GM23338 (cell line): Measurements from ENCODE around the gene NOL9. TPM values are rescaled to one million over a fixed set of nuclear protein-coding genes. Genes with fewer than 3 reads are reported as not detected.

Experiments
- ATAC-seq: fragments of 200-7000 bp; cut with Tn5 transposase; 3 replicates; pipeline ENCODE4 v1.9.1; 2020
- DNase-seq: peaks from one replicate; pipeline ENCODE4 v3.0.0-alpha.2; 2015; ENCODE audit warnings: low spot score
- H2AFZ ChIP-seq: fragments of 200-600 bp; sonication (generic); 2 replicates; pipeline ENCODE4 v1.8.0; 2016; ENCODE audit warnings: antibody characterized with exemption, mild to moderate bottlenecking, moderate library complexity
- H3F3A ChIP-seq: fragments of 200-600 bp; sonication (generic); replicated peaks from 2 replicates; pipeline ENCODE4 v1.8.0; 2017; ENCODE audit warnings: antibody characterized with exemption, mixed run types, low read depth
- H3K27ac ChIP-seq: fragments of 200-600 bp; sonication (generic); 2 replicates; pipeline ENCODE4 v1.6.1; 2016; ENCODE audit warnings: low read depth
- H3K27me3 ChIP-seq: fragments of 200-600 bp; sonication (generic); 2 replicates; pipeline ENCODE4 v1.8.0; 2016; ENCODE audit warnings: mild to moderate bottlenecking, mixed run types, moderate library complexity; ENCODE audit not compliant: insufficient read depth
- H3K36me3 ChIP-seq: fragments of 200-600 bp; sonication (generic); 2 replicates; pipeline ENCODE4 v1.8.0; 2016; ENCODE audit warnings: mild to moderate bottlenecking; ENCODE audit not compliant: insufficient read depth
- H3K4me1 ChIP-seq: fragments of 200-600 bp; sonication (generic); 2 replicates; pipeline ENCODE4 v1.8.0; 2016; ENCODE audit warnings: mild to moderate bottlenecking, moderate library complexity; ENCODE audit not compliant: insufficient read depth
- H3K4me2 ChIP-seq: fragments of 200-600 bp; sonication (generic); 2 replicates; pipeline ENCODE4 v1.7.1; 2017; ENCODE audit warnings: mixed run types
- H3K4me3 ChIP-seq: fragments of 200-600 bp; sonication (generic); 2 replicates; pipeline ENCODE4 v1.6.1; 2016; ENCODE audit warnings: mixed run types
- H3K79me2 ChIP-seq: fragments of 200-600 bp; sonication (generic); replicated peaks from 2 replicates; pipeline ENCODE4 v1.8.0; 2017; ENCODE audit warnings: mild to moderate bottlenecking; ENCODE audit not compliant: insufficient read depth
- H3K9me2 ChIP-seq: fragments of 200-600 bp; sonication (generic); 2 replicates; pipeline ENCODE4 v1.8.0; 2017; ENCODE audit not compliant: insufficient read depth
- H4K20me1 ChIP-seq: fragments of 200-600 bp; sonication (generic); replicated peaks from 2 replicates; pipeline ENCODE4 v1.8.0; 2017; ENCODE audit warnings: mild to moderate bottlenecking; ENCODE audit not compliant: insufficient read depth
- H3K27ac Mint-ChIP-seq: 2 replicates; pipeline ENCODE4 v1.8.0; 2020; ENCODE audit warnings: inconsistent platforms, mild to moderate bottlenecking, moderate library complexity, mixed read lengths
- H3K27me3 Mint-ChIP-seq: 3 replicates; pipeline ENCODE4 v1.8.0; 2022; ENCODE audit warnings: low read depth, mild to moderate bottlenecking, moderate library complexity, mixed read lengths, inconsistent platforms; ENCODE audit not compliant: insufficient read depth, poor library complexity
- H3K36me3 Mint-ChIP-seq: 3 replicates; pipeline ENCODE4 v1.8.0; 2021; ENCODE audit warnings: low read depth, mild to moderate bottlenecking, inconsistent platforms, moderate library complexity, mixed read lengths
- H3K4me1 Mint-ChIP-seq: 3 replicates; pipeline ENCODE4 v1.8.0; 2020; ENCODE audit warnings: mild to moderate bottlenecking, inconsistent platforms, mixed read lengths
- H3K4me3 Mint-ChIP-seq: 3 replicates; pipeline ENCODE4 v1.8.0; 2021; ENCODE audit warnings: moderate library complexity, mild to moderate bottlenecking, inconsistent platforms, mixed read lengths
- H3K9me3 Mint-ChIP-seq: 3 replicates; pipeline ENCODE4 v1.8.0; 2020; ENCODE audit warnings: moderate library complexity, mild to moderate bottlenecking, inconsistent platforms, mixed read lengths
- CREB1 ChIP-seq: fragments of 250-450 bp; sonication (Bioruptor Pico); IDR thresholded peaks from 2 replicates; pipeline ENCODE4 v1.5.0; 2020; ENCODE audit warnings: low read depth, mild to moderate bottlenecking, moderate library complexity
- CTCF ChIP-seq, 2 experiments: fragments of 200-600 bp in 1 of 2; sonication (generic) in 1 of 2; conservative IDR thresholded peaks; 2 replicates each; pipeline versions ENCODE4 v1.5.1 to v1.6.1; 2016 to 2017; ENCODE audit warnings: antibody characterized with exemption in 2 of 2, low read depth in 2 of 2, mild to moderate bottlenecking in 2 of 2, moderate library complexity in 1 of 2
- ETS1 ChIP-seq: IDR thresholded peaks from 2 replicates; pipeline ENCODE4 v1.6.1; 2016; ENCODE audit warnings: antibody characterized with exemption
- EZH2 ChIP-seq: fragments of 200-600 bp; sonication (generic); IDR thresholded peaks from one replicate; pipeline ENCODE4 v1.8.0; 2017; ENCODE audit warnings: antibody characterized with exemption, mild to moderate bottlenecking, low read depth; ENCODE audit not compliant: unreplicated experiment
- EZH2phosphoT487 ChIP-seq: fragments of 200-600 bp; sonication (generic); IDR thresholded peaks from one replicate; pipeline ENCODE4 v1.8.1; 2018; ENCODE audit warnings: antibody characterized with exemption; ENCODE audit not compliant: unreplicated experiment
- NANOG ChIP-seq: IDR thresholded peaks from 2 replicates; pipeline ENCODE4 v1.6.1; 2016; ENCODE audit warnings: antibody characterized with exemption, borderline replicate concordance
- POLR2AphosphoS5 ChIP-seq: IDR thresholded peaks from 2 replicates; pipeline ENCODE4 v1.6.1; 2016; ENCODE audit warnings: antibody characterized with exemption, low read depth
- REST ChIP-seq: IDR thresholded peaks from one replicate; pipeline ENCODE4 v1.6.1; 2018; ENCODE audit warnings: antibody characterized with exemption; ENCODE audit not compliant: unreplicated experiment
- STAT1 ChIP-seq: IDR thresholded peaks from one replicate; pipeline ENCODE4 v1.6.1; 2016; ENCODE audit warnings: antibody characterized with exemption; ENCODE audit not compliant: unreplicated experiment
- ZNF114 ChIP-seq: fragments of 250-450 bp; sonication (Bioruptor Pico); IDR thresholded peaks from 2 replicates; pipeline ENCODE4 v1.5.0; 2020; ENCODE audit warnings: mild to moderate bottlenecking, moderate library complexity
- ZNF331 ChIP-seq: fragments of 250-450 bp; sonication (Bioruptor Pico); IDR thresholded peaks from 2 replicates; pipeline ENCODE4 v1.5.0; 2020; ENCODE audit warnings: low read depth, mild to moderate bottlenecking, moderate library complexity
- ZNF462 ChIP-seq: fragments of 250-450 bp; sonication (Bioruptor Pico); IDR thresholded peaks from 2 replicates; pipeline ENCODE4 v1.5.0; 2020; ENCODE audit warnings: mild to moderate bottlenecking, moderate library complexity
- polyA plus RNA-seq: library from polyadenylated mRNA; unstranded; fragments of >200 nt; fragmentation: Nextera tagmentation; extraction: Ambion mirVana; gene quantifications from 2 replicates; pipeline ENCODE4 v1.2.1, GENCODE V29; 2016
- total RNA-seq: library from RNA; depleted of rRNA; stranded (reverse); fragments of >200 nt; shearing (Covaris generic); gene quantifications from 2 replicates; pipeline ENCODE4 v1.2.3, GENCODE V29; 2014

The NOL9 gene
- total and polyA plus RNA-seq, 2 experiments from 2014 or later: 13.2 to 48.5 TPM

- 0 out of 2 replicates have a peak, but pooled peaks cover 2% of the 10 kb centered on the region for H3F3A ChIP-seq
- no peak overlapping the region for H3K27ac Mint-ChIP-seq
These were observed 53.6 kb downstream of the NOL9 start for GRCh38 chr1:6500544-6501278.

More at GRCh38 chr1:6500544-6501278, 53.6 kb downstream of the NOL9 start:
- peaks cover 28% of the 10 kb centered on the region for H3K27me3 ChIP-seq
- H3K4me3 Mint-ChIP-seq: no peak overlapping the region
- H2AFZ ChIP-seq: no peak overlapping the region
- peaks cover 10% of the 10 kb centered on the region for H3K4me1 ChIP-seq
- H3K4me3 ChIP-seq: no peak overlapping the region
- no peaks in the 10 kb centered on the region for H3K36me3 ChIP-seq
- no peak for DNase-seq
- H3K9me3 Mint-ChIP-seq: no peaks in the 10 kb centered on the region
- H3K79me2 ChIP-seq: no peaks in the 10 kb centered on the region
- H3K4me2 ChIP-seq: no peak overlapping the region
- no peak for TF ChIP-seq STAT1
- no peak for TF ChIP-seq ZNF462 (CRISPR knock-in tag)
- no peak for TF ChIP-seq EZH2
- no peak for TF ChIP-seq CREB1 (CRISPR knock-in tag)
- TF ChIP-seq ETS1: no peak
- TF ChIP-seq ZNF114 (CRISPR knock-in tag): no peak
- no peak for TF ChIP-seq CTCF (conservative IDR thresholded peaks at IDR 0.05; ENCODE audit: low read depth in 2 of 2)
- no peak for TF ChIP-seq POLR2AphosphoS5
- TF ChIP-seq REST: no peak
- no peak for TF ChIP-seq NANOG
- TF ChIP-seq EZH2phosphoT487: no peak
- TF ChIP-seq ZNF331 (CRISPR knock-in tag): no peak
- H3K9me2 ChIP-seq: no peaks in the 10 kb centered on the region
- H3K27me3 Mint-ChIP-seq: peaks cover 33% of the 10 kb centered on the region
- H3K4me1 Mint-ChIP-seq: peaks cover 14% of the 10 kb centered on the region
- H3K36me3 Mint-ChIP-seq: no peaks in the 10 kb centered on the region
- H4K20me1 ChIP-seq: no peaks in the 10 kb centered on the region
- H3K27ac ChIP-seq: no peak overlapping the region
- ATAC-seq: no peak
